WI38 (cell line): Measurements from ENCODE around the gene HTRA3.

Experiments
- H3K4me3 ChIP-seq: 2 replicates; pipeline ENCODE4 v1.5.1; 2011; ENCODE audit warnings: low read depth, mild to moderate bottlenecking, control low read depth, low read length
- TF ChIP-seq, protein P1 (sequence below): IDR thresholded peaks from 2 replicates; pipeline ENCODE4 v1.5.1; 2012; ENCODE audit warnings: low read depth, mild to moderate bottlenecking, control low read depth, low read length

HTRA3 gene

DNA sequence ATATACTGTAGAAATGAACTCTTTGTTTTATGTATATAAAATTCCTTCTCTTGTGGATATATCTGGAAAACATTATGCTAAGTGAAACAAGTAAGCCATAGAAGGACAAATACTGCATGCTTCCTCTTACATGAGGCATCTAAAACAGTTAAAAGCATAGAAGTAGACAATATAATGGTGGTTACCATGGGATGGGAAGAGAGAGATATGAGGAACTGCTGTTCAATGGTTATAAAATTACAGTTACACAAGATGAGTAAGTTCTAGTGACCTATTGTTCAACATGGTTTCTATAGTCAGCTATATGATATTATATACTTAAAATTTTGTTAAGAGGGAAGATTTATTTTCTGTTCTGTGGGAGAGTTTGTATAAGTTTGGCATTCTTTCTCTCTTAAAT is 43.4 kb downstream of the HTRA3 start:
- H3K4me3 ChIP-seq, result no peak overlapping the region
- TF ChIP-seq, protein P1, sequence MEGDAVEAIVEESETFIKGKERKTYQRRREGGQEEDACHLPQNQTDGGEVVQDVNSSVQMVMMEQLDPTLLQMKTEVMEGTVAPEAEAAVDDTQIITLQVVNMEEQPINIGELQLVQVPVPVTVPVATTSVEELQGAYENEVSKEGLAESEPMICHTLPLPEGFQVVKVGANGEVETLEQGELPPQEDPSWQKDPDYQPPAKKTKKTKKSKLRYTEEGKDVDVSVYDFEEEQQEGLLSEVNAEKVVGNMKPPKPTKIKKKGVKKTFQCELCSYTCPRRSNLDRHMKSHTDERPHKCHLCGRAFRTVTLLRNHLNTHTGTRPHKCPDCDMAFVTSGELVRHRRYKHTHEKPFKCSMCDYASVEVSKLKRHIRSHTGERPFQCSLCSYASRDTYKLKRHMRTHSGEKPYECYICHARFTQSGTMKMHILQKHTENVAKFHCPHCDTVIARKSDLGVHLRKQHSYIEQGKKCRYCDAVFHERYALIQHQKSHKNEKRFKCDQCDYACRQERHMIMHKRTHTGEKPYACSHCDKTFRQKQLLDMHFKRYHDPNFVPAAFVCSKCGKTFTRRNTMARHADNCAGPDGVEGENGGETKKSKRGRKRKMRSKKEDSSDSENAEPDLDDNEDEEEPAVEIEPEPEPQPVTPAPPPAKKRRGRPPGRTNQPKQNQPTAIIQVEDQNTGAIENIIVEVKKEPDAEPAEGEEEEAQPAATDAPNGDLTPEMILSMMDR, result no peak

DNA sequence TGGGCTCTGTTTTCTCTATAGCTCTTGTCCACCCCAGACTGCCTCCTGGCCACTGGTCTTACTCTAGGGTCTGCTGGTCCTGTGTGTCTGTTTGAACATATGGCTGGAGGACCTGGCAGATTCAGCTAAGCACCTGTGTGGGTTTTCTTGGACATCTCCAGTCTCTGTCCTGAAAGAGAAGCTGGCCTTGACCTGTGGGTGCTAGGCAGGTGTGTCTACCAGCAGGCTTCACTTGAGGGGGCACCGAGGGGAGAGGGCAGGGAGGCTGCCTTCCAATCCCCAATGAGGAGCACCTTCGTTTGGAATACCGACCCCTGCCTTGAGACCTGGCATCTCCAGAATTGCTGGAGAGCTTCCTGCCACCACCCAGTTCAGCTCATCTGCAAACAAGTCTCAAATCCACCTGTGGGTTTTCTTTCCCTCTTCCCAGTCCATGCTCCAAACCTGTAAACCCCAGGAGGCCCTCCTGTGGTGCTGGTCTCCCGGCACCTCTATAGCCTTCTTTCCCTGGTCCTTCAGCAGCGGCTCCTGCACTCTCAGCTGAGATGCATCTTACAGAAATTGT is 45.2 kb downstream of the HTRA3 start:
- no peak overlapping the region for H3K4me3 ChIP-seq
- TF ChIP-seq, protein P1, result no peak

DNA sequence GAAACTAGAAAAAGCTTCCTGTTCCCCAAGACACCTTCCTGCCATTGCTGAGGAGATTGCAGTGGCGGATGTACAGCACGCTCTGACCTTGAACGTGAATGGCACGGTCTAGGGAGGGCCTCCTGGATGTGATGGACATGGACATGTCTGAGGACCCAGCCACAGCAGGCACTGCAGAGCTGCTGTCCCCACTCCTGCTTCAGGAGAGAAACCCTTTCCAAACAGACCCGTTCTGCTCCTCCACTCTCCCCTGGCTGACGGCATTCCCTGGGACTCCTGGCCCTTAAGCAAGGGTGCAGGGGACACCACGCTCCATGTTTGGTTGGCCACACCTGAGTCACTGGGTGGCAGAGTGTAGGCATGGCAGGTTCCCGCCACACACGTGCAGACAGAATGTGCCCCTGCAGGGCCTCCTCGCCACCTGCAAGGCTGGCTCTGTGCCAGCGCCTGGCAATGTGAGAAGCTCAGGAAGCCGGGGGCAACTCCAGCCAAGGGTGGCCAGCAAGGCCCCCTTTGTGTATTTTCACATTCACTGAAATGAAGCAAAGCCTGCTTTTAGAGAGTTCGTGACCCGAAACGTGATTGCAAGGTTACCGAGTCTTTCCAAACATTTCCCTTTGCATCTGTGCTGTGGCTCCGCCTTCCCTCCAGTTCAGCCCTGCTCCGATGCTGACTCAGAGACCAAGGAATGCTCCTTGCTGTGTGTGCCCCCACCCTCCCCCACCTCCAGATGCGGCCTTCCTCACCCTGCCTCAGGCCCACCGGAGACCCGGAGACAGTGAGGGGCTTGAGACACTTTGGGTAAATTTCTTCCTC is 46.1 kb downstream of the HTRA3 start:
- H3K4me3 ChIP-seq, result no peak overlapping the region
- TF ChIP-seq, protein P1, result no peak

DNA sequence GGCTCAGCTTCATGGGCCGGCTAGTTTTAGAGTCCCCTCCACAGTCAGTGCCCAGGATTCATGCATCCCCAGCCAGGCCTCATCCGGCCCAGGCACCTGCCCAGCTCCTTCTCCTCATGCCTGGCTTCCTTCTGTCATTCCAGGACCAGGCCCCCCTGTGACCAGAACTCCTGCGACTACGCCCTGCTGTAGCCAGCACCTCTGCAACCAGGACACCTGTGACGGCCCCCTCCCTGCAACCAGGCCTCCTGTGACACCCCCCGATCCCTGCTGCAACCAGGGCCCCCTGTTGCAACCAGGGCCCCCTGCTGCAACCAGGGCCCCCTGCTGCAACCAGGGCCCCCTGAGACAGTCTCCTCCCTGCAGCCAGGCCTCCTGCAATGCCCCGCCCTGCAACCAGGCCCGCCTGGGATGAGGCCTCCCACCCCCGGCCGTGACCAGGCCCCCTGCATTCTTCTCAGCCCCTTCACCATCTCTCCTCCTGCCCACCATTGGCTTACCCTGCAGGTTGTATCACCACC is 46.8 kb downstream of the HTRA3 start:
- no peak overlapping the region for H3K4me3 ChIP-seq
- TF ChIP-seq, protein P1, result no peak

DNA sequence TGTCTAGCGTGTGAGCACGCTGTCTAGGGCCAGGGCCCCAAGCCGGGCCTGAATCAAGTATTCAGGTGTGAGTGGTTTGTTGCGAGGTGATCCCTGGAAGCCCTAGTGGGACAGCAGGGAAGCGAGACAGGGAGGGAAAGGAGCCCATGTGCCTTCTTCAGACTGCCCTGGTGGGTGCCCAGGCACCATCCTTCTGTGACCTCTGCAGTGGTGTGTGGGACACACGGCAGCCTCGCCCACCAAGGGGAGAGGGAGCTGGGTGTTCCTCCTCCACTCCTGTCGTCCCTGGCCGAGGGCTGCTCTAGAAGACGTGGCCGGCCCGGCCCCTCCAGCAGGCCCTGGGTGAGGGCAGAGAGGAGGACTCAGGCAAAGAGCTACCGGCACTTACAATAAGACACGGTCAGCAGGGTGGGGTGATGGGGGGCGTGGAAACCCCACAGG is 47.4 kb downstream of the HTRA3 start:
- no peak overlapping the region for H3K4me3 ChIP-seq
- TF ChIP-seq, protein P1, result no peak

DNA sequence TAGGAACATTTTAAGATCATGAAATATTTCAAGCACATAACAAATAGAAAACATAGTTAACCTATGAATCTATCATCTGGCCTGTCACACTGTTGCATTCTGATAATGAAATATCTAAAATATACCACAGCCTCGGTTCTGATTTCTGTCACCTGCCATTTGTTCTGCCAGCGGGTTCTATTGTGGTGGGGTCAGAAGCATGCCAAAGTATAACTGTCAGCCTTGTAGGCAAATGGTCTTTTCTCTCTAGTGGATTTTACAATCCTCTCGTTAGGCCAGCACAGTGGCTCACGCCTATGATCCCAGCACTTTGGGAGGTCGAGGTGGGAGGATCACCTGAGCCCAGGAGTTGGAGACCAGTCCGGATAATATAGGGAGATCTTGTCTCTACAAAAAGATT is 47.9 kb downstream of the HTRA3 start:
- TF ChIP-seq, protein P1, result no peak
- H3K4me3 ChIP-seq, result no peak overlapping the region

DNA sequence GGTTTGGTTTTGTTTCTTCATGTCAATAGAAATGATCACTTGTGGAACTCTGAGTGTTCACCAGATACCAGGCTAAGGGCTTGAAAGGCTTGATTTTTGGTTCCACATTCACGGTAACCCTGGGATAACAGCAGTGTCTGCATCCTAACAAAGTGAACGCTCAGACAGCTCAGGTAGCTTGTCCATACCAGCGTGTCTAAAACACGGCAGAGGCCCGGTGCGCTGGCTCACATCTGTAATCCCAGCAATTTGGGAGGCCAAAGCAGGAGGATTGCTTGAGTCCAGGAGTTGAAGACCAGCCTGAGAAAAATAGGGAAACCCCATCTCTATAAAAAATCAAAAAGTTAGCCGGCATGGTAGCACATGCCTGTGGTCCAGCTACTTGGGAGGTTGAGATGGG is 49.0 kb downstream of the HTRA3 start:
- no peak overlapping the region for H3K4me3 ChIP-seq
- TF ChIP-seq, protein P1, result no peak
